Activated T-cell treated with anti-CD3 and anti-CD28 coated beads, Interleukin-2, amount 50 U/mL, for 72 hours (primary cell): ENCODE measurements around the gene GPATCH3. TPM values are rescaled to one million over a fixed set of nuclear protein-coding genes. Genes with fewer than 3 reads are reported as not detected.
"Not testable (repeated sequence)": the region's sequence is repeated elsewhere in the genome, so short reads cannot be mapped to it uniquely, and the experiment has no call there.

Experiments used
- ATAC-seq, 2 donors: fragments of 150-1000 bp; cut with Tn5 transposase; replicated peaks in 1 of 2; 2 replicates each; pipeline ENCODE4 v1.10.0; 2021; ENCODE audit warnings: moderate library complexity in 2 of 2, mild to moderate bottlenecking in 1 of 2
- DNase-seq, 2 donors: peaks; one replicate each; pipeline ENCODE4 v3.0.0; 2021 to 2022; ENCODE audit warnings: mixed read lengths in 1 of 2
- H3K27ac Mint-ChIP-seq: one replicate; pipeline ENCODE4 v1.8.0; 2022; ENCODE audit warnings: mild to moderate bottlenecking, moderate library complexity, mixed read lengths
- H3K27me3 Mint-ChIP-seq: one replicate; pipeline ENCODE4 v1.8.0; 2022; ENCODE audit warnings: low read depth, mixed read lengths
- H3K36me3 Mint-ChIP-seq, 2 donors: one replicate each; pipeline ENCODE4 v1.8.0; 2022; ENCODE audit warnings: mixed read lengths in 2 of 2, mild to moderate bottlenecking in 1 of 2; ENCODE audit not compliant: insufficient read depth in 2 of 2
- H3K4me1 Mint-ChIP-seq: one replicate; pipeline ENCODE4 v1.8.0; 2022; ENCODE audit warnings: low read depth, mixed read lengths
- H3K4me3 Mint-ChIP-seq, 2 donors: one replicate each; pipeline ENCODE4 v1.8.0; 2022; ENCODE audit warnings: mild to moderate bottlenecking in 2 of 2, mixed read lengths in 2 of 2, moderate library complexity in 2 of 2
- H3K9me3 Mint-ChIP-seq, 2 donors: one replicate each; pipeline ENCODE4 v1.8.0; 2022; ENCODE audit warnings: mixed read lengths in 2 of 2
- total RNA-seq, 2 donors: library from RNA; stranded (reverse); gene quantifications; one replicate each; pipeline ENCODE4 v1.2.3, GENCODE V29; 2022

GPATCH3 gene
- total RNA-seq, 2 donors from 2014 or later, result 10.9 to 11.9 TPM

DNA sequence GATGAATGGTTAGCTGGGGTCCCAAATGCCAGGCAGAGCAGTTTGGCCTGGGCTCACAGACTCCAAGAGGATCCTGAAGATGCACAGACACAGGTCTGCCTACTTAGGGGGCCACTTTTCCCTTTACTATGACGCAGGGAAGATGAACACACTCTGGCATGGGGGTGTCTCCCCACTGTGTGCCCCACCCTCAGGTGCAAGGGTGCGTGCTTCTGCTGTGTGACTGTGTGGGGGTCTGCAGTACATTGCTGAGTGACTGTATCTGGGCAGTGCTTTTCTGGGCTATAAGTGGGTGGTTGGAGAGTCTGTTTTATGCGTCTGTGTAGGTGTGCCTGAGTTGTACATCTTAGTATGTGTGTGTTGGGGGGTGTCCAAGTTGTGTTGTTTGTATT lies 9.7 kb upstream of the GPATCH3 start:
- Mint-ChIP-seq H3K4me3 (no peak overlapping the region), H3K36me3 (no peaks in the 10 kb centered on the region), H3K9me3 (no peaks in the 10 kb centered on the region), H3K27ac (no peak overlapping the region), H3K4me1 (no peaks in the 10 kb centered on the region), H3K27me3 (no peaks in the 10 kb centered on the region)
- DNase-seq (no peak), ATAC-seq (no peak)

GRCh38 chr1:26907071-26907917 lies 7.0 kb upstream of the GPATCH3 start:
- Mint-ChIP-seq H3K4me3 (no peak overlapping the region), H3K27ac (no peak overlapping the region), H3K36me3 (no peaks in the 10 kb centered on the region), H3K9me3 (no peaks in the 10 kb centered on the region), H3K4me1 (no peaks in the 10 kb centered on the region), H3K27me3 (no peaks in the 10 kb centered on the region)
- ATAC-seq (no peak), DNase-seq (no peak)

GRCh38 chr1:26900815-26901511 lies 696 bp upstream of the GPATCH3 start:
- no peaks in the 10 kb centered on the region for H3K9me3 Mint-ChIP-seq
- peaks cover 32% of the 10 kb centered on the region for H3K4me1 Mint-ChIP-seq
- ATAC-seq (no peak), DNase-seq (no peak)
- H3K27me3 Mint-ChIP-seq, result no peaks in the 10 kb centered on the region
- H3K27ac Mint-ChIP-seq, result peak overlapping the region; percentile 99
- peak overlapping the region; percentile 95 to 100 for H3K4me3 Mint-ChIP-seq
- H3K36me3 Mint-ChIP-seq, result peaks cover 4 to 7% of the 10 kb centered on the region in 2 donors

DNA sequence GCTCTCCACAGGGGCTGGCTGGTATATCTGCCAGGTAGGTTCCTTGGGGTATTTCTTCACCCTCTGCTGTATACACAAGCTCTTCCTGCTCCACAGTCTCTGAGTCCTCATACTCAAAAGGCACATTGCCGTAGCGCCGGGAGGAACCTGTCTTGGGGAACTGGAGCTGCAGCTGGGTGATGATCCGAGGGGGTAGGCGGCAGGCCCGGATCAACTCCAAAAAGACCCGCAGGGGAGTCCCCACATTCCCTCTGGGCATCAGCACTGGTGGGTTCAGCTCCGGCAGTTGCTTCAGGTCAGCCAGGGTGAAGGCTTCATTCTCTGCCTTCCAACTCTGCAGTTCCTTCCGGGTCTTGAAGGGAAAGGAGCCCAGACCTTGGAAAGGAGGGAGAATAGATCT lies 2.9 kb downstream of the GPATCH3 start:
- DNase-seq, result no peak
- Mint-ChIP-seq H3K4me1 (peaks cover 42% of the 10 kb centered on the region), H3K27me3 (no peaks in the 10 kb centered on the region), H3K4me3 (no peak overlapping the region), H3K27ac (no peak overlapping the region), H3K36me3 (peaks cover 10 to 11% of the 10 kb centered on the region in 2 donors), H3K9me3 (no peaks in the 10 kb centered on the region)
- no peak for ATAC-seq

DNA sequence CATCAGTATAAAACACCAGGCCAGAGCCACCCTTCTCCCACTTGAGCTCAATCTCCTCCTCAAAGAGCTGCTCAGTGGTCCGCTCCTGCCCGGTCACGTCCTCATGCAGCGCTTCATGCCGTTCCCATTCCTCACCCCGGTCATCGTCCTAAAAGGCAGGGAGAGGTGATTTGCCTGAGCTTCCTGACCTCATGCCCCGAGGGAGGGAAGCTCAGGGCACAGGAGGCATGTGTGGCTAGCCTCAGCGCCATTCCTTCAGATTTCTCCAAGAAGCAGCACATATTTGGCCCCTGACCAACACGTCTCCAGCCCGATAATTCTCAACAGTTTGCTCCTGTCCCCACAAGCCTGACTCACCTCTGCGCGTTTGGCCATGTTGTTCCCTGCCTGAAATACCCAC lies 6.0 kb downstream of the GPATCH3 start:
- DNase-seq (no peak), ATAC-seq (no peak)
- H3K4me1 Mint-ChIP-seq, result peaks cover 43% of the 10 kb centered on the region
- no peak overlapping the region for H3K4me3 Mint-ChIP-seq
- H3K9me3 Mint-ChIP-seq, result no peaks in the 10 kb centered on the region
- H3K27ac Mint-ChIP-seq, result no peak overlapping the region
- H3K27me3 Mint-ChIP-seq, result no peaks in the 10 kb centered on the region
- H3K36me3 Mint-ChIP-seq, result peaks cover 11 to 12% of the 10 kb centered on the region in 2 donors

DNA sequence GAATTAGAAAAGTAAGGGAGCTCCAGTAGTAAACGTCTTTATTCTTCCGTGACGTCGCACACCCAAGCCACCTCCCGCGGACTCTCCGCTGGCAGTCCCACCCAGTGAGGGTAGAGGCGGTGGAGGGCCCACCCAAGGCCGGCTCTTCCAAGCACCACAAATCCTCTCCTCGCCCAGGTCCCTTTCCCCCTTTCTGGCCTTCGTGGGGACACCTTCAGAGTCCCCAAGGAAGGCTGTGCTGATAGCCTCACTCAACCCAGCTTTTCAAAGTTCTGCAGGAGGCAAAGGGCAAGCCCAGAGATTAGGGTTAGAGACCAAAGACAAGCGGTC lies 9.8 kb downstream of the GPATCH3 start:
- peaks cover 42% of the 10 kb centered on the region for H3K4me1 Mint-ChIP-seq
- H3K4me3 Mint-ChIP-seq, result peak overlapping the region; percentile 93
- no peaks in the 10 kb centered on the region for H3K27me3 Mint-ChIP-seq
- DNase-seq, result no peak
- peak; percentile 43 to 47 for ATAC-seq
- peak overlapping the region; percentile 92 for H3K27ac Mint-ChIP-seq
- no peaks in the 10 kb centered on the region for H3K9me3 Mint-ChIP-seq
- peaks cover 14 to 16% of the 10 kb centered on the region in 2 donors for H3K36me3 Mint-ChIP-seq

DNA sequence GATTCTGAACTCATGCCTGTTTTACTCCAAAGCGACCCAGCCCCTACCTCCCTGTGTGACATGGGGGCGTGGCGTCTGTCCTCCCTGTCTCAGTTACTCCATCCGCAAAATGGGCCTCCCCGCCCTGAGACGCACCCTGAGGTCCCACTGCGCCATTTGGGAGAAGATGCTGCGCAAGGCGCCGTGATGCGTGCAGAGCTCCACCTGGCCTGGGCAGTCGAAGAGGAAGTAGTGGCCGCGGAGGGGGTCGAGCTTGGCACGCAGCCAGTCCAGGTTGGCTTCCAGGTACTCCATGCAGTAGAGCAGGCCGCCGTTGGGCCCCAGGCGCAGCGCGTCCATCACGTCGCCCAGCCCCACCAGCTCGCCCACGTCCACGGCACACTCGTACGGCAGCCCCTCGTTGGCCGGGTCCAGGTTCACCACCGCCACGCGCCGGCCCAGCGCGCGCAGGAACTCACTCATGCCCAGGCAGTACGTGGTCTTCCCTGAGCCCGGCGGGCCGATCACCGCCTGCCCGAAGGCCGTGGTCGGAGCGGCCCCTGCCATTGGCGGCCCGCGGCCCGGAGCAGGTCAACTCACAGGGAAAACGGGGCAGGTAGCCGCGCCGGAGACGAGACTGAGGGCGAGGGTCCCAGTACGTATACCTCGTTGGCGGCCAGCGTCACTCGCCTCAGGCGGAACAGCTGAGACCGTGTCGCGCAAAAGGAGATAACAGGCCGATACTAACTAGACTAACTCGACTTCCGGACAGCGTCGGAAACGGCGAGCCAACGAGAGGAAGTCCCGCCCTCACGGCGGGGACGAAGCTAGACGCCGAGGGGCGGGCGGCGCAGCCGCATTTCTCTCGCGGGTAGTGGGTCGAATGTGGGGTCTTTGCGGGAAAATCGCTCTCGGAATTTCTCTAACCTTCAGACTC lies 10.5 kb downstream of the GPATCH3 start, which contains the start of gene GPN2:
GPN2 (minus strand) TSS at position 733 of the 916 bp plus-strand sequence; CDS start at position 546, 187 bp downstream.
- peaks cover 18 to 20% of the 10 kb centered on the region in 2 donors for H3K36me3 Mint-ChIP-seq
- peak; percentile 98 for ATAC-seq
- H3K27me3 Mint-ChIP-seq, result no peaks in the 10 kb centered on the region
- H3K4me3 Mint-ChIP-seq, result peak within 1 kb of the TSS; percentile 93
- DNase-seq, result peak; percentile 85
- peaks cover 37% of the 10 kb centered on the region for H3K4me1 Mint-ChIP-seq
- peak within 1 kb of the TSS; percentile 92 for H3K27ac Mint-ChIP-seq
- no peaks in the 10 kb centered on the region for H3K9me3 Mint-ChIP-seq

DNA sequence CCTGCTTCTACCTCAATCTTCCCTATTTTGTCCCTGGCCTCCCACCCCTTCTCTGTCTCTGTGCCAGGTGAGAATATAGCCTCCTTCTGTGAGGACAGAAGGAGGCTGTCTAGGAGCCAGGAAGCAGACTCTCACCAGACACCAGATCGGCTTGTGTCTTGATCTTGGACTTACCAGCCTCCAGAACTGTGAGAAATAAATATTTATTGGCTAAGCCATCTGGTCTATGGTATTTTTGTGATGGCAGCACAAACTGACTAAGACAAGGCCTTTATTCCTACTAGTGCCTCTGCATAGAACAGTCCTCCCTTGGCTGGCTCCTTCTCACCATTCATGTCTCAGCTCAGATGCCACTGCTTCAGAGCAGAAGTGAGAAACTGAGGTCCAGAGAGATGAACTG lies 12.0 kb downstream of the GPATCH3 start:
- Mint-ChIP-seq H3K27ac (peak overlapping the region; percentile 92), H3K36me3 (peaks cover 21 to 25% of the 10 kb centered on the region in 2 donors)

GRCh38 chr1:26887125-26887524 lies 13.1 kb downstream of the GPATCH3 start:
- Mint-ChIP-seq H3K27me3 (no peaks in the 10 kb centered on the region), H3K27ac (peak overlapping the region; percentile 8), H3K4me1 (peaks cover 32% of the 10 kb centered on the region), H3K36me3 (peaks cover 24 to 31% of the 10 kb centered on the region in 2 donors), H3K9me3 (no peaks in the 10 kb centered on the region), H3K4me3 (no peak overlapping the region)
- ATAC-seq, result no peak
- peak in 1 of 2 donors; percentile 9 for DNase-seq

More for the DNA sequence above, 12.0 kb downstream of the GPATCH3 start:
- H3K4me1 Mint-ChIP-seq, result peaks cover 32% of the 10 kb centered on the region
- no peaks in the 10 kb centered on the region for H3K27me3 Mint-ChIP-seq
- no peaks in the 10 kb centered on the region for H3K9me3 Mint-ChIP-seq
- no peak for ATAC-seq
- peak overlapping the region; percentile 93 for H3K4me3 Mint-ChIP-seq
- no peak for DNase-seq

DNA sequence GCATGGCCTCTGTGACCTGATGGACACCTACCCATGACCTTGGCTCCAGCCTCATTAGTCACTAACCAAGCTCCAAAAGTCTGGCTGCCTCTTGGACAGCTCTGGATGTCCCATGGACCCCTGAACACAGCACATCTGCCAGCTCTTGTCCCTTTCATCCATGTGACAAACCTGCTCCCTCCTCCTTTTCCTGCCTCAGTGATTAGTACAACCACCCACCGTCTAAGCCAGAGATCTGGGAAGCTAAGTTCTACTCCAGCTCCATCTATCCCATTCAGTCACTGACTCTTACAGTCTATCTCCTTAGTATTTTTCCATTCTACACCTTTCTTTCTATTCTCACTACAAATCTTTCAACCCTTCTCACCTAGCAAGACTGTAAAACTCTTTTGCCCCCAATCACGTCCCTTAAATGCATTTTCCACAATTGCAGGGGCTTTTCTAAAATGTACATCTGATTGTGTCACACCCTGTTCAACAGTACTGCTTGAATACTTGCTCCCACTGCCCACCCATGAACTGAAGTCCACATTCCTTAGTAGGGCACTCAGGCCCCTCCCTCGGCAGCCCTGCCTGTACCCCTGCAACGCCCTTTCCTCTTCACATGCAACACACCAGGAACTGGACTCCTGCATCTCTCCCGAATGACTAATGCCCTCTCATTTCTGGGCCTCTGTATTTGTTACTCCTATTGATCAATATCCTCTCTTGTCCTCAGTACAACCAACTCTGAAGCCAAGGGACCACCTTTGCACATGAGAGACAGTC lies 17.4 kb downstream of the GPATCH3 start:
- Mint-ChIP-seq H3K4me1 (peaks cover 5% of the 10 kb centered on the region), H3K27ac (no peak overlapping the region), H3K4me3 (no peak overlapping the region), H3K27me3 (no peaks in the 10 kb centered on the region), H3K36me3 (peaks cover 15 to 26% of the 10 kb centered on the region in 2 donors), H3K9me3 (no peaks in the 10 kb centered on the region)
- ATAC-seq (no peak), DNase-seq (no peak)

DNA sequence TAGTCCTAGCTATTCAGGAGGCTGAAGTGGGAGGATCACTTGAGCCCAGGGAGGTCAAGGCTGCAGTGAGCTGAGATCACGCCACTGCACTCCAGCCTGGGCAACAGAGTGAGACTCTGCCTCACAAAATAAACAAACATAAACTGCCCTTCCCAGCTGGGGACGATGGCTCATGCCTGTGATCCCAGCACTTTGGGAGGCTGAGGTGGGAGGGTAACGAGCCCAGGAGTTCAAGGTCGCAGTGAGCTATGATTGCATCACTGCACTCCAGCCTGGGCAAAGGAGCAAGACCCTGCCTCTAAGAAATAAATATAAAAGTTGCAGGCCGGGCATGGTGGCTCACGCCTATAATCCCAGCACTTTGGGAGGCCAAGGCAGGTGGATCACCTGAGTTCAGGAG lies 18.7 kb downstream of the GPATCH3 start:
- H3K27ac Mint-ChIP-seq, H3K9me3 Mint-ChIP-seq, H3K27me3 Mint-ChIP-seq, H3K4me1 Mint-ChIP-seq, DNase-seq, H3K4me3 Mint-ChIP-seq, ATAC-seq: not testable (repeated sequence)
- peaks cover 14 to 24% of the 10 kb centered on the region in 2 donors for H3K36me3 Mint-ChIP-seq

GRCh38 chr1:26879793-26880192 lies 20.5 kb downstream of the GPATCH3 start:
- DNase-seq, result no peak
- H3K9me3 Mint-ChIP-seq, result no peaks in the 10 kb centered on the region
- no peak for ATAC-seq
- H3K4me1 Mint-ChIP-seq, result no peaks in the 10 kb centered on the region
- H3K4me3 Mint-ChIP-seq, result no peak overlapping the region
- H3K36me3 Mint-ChIP-seq, result peaks cover 10 to 23% of the 10 kb centered on the region in 2 donors
- no peak overlapping the region for H3K27ac Mint-ChIP-seq
- no peaks in the 10 kb centered on the region for H3K27me3 Mint-ChIP-seq
